ENCODE data around the gene CPD. TPM values are rescaled to one million over a fixed set of nuclear protein-coding genes. Genes with fewer than 3 reads are reported as not detected.
"Not testable (repeated sequence)": the region's sequence is repeated elsewhere in the genome, so short reads cannot be mapped to it uniquely, and the experiment has no call there.

CPD gene
- total RNA-seq, 1 donor from 2014 or later = 8.2 TPM

DNA sequence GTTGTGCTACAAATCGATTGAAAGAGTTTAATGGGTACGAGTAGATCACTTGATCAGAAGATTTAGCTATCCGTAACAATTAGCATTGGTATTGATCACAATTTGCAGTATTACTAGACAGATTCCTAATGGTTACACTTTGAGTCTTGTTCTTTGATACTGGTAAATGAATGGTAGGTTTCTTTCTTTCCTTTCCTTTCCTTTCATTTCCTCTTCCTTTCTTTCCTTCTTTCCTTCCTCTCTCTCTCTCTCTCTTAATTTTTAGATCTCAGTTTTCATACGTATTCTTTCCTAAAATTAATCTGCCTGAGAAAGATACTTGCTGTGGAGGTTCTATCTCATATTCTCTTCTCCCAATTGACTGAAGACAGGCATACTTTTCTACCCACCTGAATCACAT lies 17.9 kb downstream of the CPD start:
- H3K36me3 Mint-ChIP-seq (ENCODE audit: low read depth) = no peaks in the 10 kb centered on the region
- H3K4me3 Mint-ChIP-seq = no peak overlapping the region
- ATAC-seq (ENCODE audit: low read depth) (no peak), DNase-seq (no peak)
- H3K9me3 Mint-ChIP-seq = no peaks in the 10 kb centered on the region
- H3K4me1 Mint-ChIP-seq = peaks cover 2% of the 10 kb centered on the region
- H3K27me3 Mint-ChIP-seq = no peaks in the 10 kb centered on the region
- H3K27ac Mint-ChIP-seq = no peak overlapping the region
- ChIA-PET POLR2A (interaction anchor here (0.6 kb wide), 1 partner anchor 716 kb away, joined by 3 read pairs; no protein-coding TSS in a partner anchor), CTCF (no interaction called here)
- no peak for TF ChIP-seq CTCF (IDR thresholded peaks at IDR 0.05)
- intact Hi-C loops (cut with micrococcal nuclease) = no loop called here

DNA sequence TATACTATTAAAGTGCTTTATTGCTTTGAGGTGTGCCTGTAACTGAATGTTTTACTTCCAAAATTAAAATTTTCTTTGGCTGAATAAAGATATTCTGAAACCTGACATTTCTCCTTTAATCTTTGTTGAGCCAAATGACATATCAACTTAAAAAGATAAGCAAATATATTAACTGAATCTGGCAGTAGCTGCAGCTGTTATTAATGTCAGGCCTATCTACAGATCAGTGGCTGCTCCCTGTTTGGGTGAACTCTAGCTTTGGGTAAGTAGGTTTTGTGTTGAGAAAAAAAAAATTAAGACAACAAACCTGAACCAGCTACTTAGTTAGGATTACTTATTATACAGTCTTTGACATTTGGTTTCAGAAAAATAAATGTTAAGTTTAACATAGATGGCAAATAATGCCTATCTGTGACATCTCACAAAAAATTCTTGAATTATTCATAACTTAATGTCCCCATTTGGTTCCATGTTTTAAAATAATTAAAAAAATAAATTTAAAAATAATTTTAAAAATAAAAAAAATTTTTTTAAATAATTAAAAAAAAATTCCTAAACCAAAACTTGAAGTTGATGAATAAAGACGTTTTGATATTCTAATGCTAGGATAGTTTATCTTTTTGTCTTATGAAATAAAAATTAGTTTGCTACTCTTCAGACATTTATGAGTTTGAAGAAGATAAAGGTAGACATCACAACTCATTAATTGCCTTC lies 19.8 kb downstream of the CPD start:
- POLR2A ChIA-PET = no interaction called here
- H3K4me1 Mint-ChIP-seq = peaks cover 2% of the 10 kb centered on the region
- intact Hi-C loops (cut with micrococcal nuclease) = no loop called here
- DNase-seq (no peak), ATAC-seq (ENCODE audit: low read depth) (no peak)
- CTCF ChIA-PET = no interaction called here
- H3K9me3 Mint-ChIP-seq = peaks cover under 1% of the 10 kb centered on the region
- no peak overlapping the region for H3K27ac Mint-ChIP-seq
- peaks cover under 1% of the 10 kb centered on the region for H3K36me3 Mint-ChIP-seq (ENCODE audit: low read depth)
- TF ChIP-seq CTCF (IDR thresholded peaks at IDR 0.05) = no peak
- H3K27me3 Mint-ChIP-seq = no peaks in the 10 kb centered on the region
- H3K4me3 Mint-ChIP-seq = no peak overlapping the region

DNA sequence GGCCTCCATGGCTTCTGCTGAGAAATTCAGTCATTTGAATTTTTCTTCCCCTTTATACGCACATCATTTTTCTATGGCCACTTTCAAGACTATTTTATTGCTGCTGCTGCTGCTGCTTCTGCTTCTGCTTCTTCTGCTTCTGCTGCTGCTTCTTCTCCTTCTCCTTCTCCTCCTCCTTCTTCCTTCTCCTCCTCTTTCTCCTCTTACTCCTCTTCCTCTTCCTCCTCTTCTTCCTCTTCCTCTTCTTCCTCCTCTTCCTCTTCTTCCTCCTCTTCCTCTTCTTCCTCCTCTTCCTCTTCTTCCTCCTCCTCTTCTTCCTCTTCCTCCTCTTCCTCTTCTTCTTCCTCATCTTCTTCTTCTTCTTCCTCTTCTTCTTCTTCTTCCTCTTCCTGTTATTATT lies 22.4 kb downstream of the CPD start:
- no peak for TF ChIP-seq CTCF (IDR thresholded peaks at IDR 0.05)
- intact Hi-C loops (cut with micrococcal nuclease) = no loop called here
- Mint-ChIP-seq H3K27me3 (no peaks in the 10 kb centered on the region), H3K27ac (no peak overlapping the region), H3K9me3 (peaks cover 3% of the 10 kb centered on the region), H3K36me3 (ENCODE audit: low read depth) (peaks cover 2% of the 10 kb centered on the region), H3K4me3 (no peak overlapping the region), H3K4me1 (peaks cover 2% of the 10 kb centered on the region)
- ChIA-PET POLR2A (interaction anchor here (0.7 kb wide), 1 partner anchor 270 kb away, joined by 3 read pairs; no protein-coding TSS in a partner anchor), CTCF (no interaction called here)
- no peak for ATAC-seq (ENCODE audit: low read depth)
- DNase-seq = no peak

GRCh38 chr17:30405161-30405560 lies 26.4 kb downstream of the CPD start:
- DNase-seq (no peak), ATAC-seq (ENCODE audit: low read depth) (no peak)
- ChIA-PET POLR2A (no interaction called here), CTCF (no interaction called here)
- intact Hi-C loops (cut with micrococcal nuclease) = no loop called here
- Mint-ChIP-seq H3K27ac (no peak overlapping the region), H3K4me3 (no peak overlapping the region), H3K9me3 (peaks cover 3% of the 10 kb centered on the region), H3K4me1 (peaks cover 2% of the 10 kb centered on the region), H3K36me3 (ENCODE audit: low read depth) (peaks cover 2% of the 10 kb centered on the region), H3K27me3 (no peaks in the 10 kb centered on the region)
- no peak for TF ChIP-seq CTCF (IDR thresholded peaks at IDR 0.05)

DNA sequence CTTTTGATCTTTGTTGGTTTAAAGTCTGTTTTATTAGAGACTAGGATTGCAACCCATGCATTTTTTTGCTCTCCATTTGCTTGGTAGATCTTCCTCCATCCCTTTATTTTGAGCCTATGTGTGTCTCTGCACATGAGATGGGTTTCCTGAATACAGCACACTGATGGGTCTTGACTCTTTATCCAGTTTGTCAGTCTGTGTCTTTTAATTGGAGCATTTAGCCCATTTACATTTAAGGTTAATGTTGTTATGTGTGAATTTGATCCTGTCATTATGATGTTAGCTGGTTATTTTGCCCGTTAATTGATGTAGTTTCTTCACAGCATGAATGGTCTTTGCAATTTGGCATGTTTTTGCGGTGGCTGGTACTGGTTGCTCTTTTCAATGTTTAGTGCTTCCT lies 31.9 kb downstream of the CPD start:
- H3K36me3 Mint-ChIP-seq (ENCODE audit: low read depth); ATAC-seq (ENCODE audit: low read depth); CTCF ChIA-PET; H3K27ac Mint-ChIP-seq; H3K4me1 Mint-ChIP-seq; DNase-seq; H3K4me3 Mint-ChIP-seq; intact Hi-C loops (cut with micrococcal nuclease); H3K9me3 Mint-ChIP-seq; H3K27me3 Mint-ChIP-seq; POLR2A ChIA-PET: not testable (repeated sequence)

DNA sequence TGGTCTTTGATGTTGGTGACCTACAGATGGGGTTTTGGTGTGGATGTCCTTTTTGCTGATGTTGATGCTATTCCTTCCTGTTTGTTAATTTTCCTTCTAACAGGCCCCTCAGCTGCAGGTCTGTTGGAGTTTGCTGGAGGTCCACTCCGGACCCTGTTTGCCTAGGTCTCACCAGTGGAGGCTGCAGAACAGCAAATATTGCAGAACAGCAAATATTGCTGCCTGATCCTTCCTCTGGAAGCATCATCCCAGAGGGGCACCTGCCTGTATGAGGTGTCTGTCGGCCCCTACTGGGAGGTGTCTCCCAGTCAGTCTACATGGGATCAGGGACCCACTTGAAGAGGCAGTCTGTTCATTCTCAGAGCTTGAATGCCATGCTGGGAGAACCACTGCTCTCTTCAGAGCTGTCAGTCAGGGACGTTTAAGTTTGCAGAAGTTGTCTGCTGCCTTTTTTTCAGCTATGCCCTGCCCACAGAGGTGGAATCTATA lies 33.3 kb downstream of the CPD start:
- H3K27ac Mint-ChIP-seq; H3K27me3 Mint-ChIP-seq; CTCF ChIA-PET; H3K4me1 Mint-ChIP-seq; H3K9me3 Mint-ChIP-seq; H3K4me3 Mint-ChIP-seq; H3K36me3 Mint-ChIP-seq (ENCODE audit: low read depth); ATAC-seq (ENCODE audit: low read depth); DNase-seq; intact Hi-C loops (cut with micrococcal nuclease); POLR2A ChIA-PET: not testable (repeated sequence)
